AG09309 (cell line): ENCODE data around the gene TRPM4.
"Not testable (repeated sequence)": the region's sequence is repeated elsewhere in the genome, so short reads cannot be mapped to it uniquely, and the experiment has no call there.

Experiments
- DNase-seq: peaks from one replicate; pipeline ENCODE4 v3.0.0-alpha.2; 2010; ENCODE audit warnings: low read depth
- H3K4me3 ChIP-seq: 2 replicates; pipeline ENCODE4 v1.5.1; 2011; ENCODE audit warnings: mild to moderate bottlenecking, low read depth, low read length, moderate library complexity; ENCODE audit not compliant: control insufficient read depth
- CTCF ChIP-seq: IDR thresholded peaks from 2 replicates; pipeline ENCODE4 v1.5.1; 2011; ENCODE audit warnings: mild to moderate bottlenecking, low read depth, low read length, inconsistent platforms; ENCODE audit not compliant: insufficient read depth, control insufficient read depth; ENCODE audit errors: missing control alignments

The TRPM4 gene

GRCh38 chr19:49222011-49222410, 64.4 kb downstream of the TRPM4 start:
- TF ChIP-seq CTCF, result no peak
- DNase-seq, result no peak

GRCh38 chr19:49222528-49222927, 64.9 kb downstream of the TRPM4 start:
- TF ChIP-seq CTCF, result no peak
- no peak for DNase-seq
- H3K4me3 ChIP-seq, result no peak overlapping the region

More at GRCh38 chr19:49222011-49222410, 64.4 kb downstream of the TRPM4 start:
- H3K4me3 ChIP-seq, result no peak overlapping the region

- no peak for TF ChIP-seq CTCF
- DNase-seq, result no peak
- H3K4me3 ChIP-seq, result no peak overlapping the region
These were observed 65.9 kb downstream of the TRPM4 start for GRCh38 chr19:49223472-49223871.

- DNase-seq, H3K4me3 ChIP-seq: not testable (repeated sequence)
These were observed 66.8 kb downstream of the TRPM4 start for GRCh38 chr19:49224441-49224840.

GRCh38 chr19:49224879-49225278, 67.3 kb downstream of the TRPM4 start:
- DNase-seq, result no peak
- TF ChIP-seq CTCF, result peak; percentile 43
- no peak overlapping the region for H3K4me3 ChIP-seq

GRCh38 chr19:49229416-49229815, 71.8 kb downstream of the TRPM4 start:
- H3K4me3 ChIP-seq, result no peak overlapping the region
- TF ChIP-seq CTCF, result no peak
- DNase-seq, result no peak

- TF ChIP-seq CTCF, result no peak
- no peak overlapping the region for H3K4me3 ChIP-seq
- no peak for DNase-seq
These were observed 73.8 kb downstream of the TRPM4 start for GRCh38 chr19:49231389-49231788.
